ENCODE measurements around the gene C6orf89.

The C6orf89 gene

DNA sequence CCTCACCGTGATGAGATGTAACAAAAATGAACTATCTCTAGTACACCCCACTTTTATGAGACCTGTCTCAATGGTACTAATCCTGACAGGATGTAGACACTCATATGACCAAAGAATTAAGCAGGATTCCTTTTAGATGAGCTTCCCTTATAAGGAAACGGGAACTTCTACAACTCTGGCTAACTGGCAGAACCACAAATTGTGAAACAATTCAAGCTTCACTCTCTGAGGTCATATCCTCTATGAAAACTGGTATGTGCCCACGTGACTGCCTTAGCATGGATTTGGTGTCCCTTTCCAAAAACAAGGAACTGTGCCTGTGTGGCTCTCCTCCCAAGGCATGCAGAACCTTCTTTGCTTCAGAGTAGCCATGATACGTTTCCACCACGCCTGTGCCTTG lies 32.4 kb upstream of the C6orf89 start:
- DNase-seq = no peak

DNA sequence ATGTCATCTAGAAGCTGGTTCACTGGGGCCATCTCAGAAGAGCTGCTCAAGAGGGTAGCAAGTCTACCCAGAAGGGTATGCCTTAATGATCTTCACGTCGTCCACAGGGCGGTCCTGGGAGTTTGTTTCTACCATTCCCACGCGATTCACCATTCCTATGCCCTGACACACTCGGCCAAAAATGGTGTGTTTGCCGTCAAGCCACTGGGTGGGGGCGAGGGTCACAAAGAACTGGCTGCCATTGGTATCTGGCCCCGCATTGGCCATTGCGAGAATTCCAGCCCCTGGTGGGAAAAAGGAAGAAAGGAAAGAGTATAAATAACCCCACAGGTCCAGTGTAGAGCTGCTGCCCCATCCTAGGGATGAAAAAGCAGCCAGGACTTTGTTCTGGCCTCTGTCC lies 30.0 kb upstream of the C6orf89 start:
- no peak for DNase-seq

DNA sequence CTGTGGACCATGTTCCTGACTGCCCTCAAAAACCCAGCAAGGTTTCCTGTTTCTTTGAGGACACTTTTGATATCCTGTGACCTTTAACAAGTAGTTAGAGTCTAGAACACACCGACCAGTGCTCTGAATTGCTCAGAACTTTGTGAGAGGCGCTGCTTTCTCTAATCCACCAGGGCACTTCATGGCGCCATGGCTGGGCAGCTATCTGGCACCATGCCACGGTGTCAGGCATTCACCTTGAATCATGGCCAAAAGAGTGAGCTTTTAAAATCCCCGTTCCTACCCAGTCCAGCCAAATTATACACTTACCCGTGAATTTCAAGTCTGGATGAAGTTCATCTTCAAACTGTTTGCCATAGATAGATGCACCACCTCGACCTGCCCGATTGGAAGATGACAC lies 29.5 kb upstream of the C6orf89 start:
- no peak for DNase-seq

DNA sequence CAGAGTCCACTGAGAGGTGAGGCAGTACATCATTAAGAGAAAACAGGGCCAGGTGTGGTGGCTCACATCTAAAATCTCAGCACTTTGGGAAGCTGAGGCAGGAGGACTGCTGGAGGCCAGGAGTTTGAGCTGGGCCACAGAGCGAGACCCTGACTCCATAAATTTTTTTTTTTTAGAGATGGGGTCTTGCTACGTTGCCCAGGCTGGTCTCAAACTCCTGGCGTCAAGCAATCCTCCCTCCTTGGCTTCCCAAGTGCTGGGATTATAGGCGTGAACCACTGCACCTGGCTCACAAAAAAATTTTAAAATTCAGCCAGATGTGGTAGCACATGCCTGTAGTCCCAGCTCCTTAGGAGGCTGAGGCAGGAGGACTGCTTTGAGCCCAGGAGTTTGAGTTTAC lies 28.4 kb upstream of the C6orf89 start:
- DNase-seq = no peak

DNA sequence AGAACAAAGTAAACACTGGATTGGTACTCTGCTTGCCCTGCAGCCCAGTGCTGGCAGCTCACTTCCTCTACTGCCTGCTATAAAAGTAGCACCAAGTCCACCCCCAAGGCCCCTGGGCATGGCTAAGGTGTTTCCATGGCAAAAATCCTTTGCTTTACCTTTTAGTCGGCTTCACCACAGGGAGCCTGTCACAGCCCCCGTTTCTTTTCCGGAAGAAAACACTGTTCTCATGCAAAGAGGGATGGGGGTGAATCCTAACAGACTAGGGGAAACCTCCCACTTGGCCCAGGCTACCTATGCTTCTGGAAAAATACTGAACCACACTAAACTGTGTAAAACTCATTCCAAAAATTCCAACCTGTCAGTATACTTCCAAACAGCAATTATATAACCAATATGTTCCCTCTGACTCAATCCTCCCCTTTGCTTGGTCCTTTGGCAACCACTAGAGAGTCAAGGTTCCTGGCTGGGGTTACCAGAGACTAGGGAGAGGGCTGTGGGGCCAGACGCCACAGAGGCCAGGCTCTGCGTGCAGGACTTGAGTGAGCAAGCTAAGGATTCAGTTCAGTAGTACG lies 27.3 kb upstream of the C6orf89 start:
- no peak for DNase-seq

DNA sequence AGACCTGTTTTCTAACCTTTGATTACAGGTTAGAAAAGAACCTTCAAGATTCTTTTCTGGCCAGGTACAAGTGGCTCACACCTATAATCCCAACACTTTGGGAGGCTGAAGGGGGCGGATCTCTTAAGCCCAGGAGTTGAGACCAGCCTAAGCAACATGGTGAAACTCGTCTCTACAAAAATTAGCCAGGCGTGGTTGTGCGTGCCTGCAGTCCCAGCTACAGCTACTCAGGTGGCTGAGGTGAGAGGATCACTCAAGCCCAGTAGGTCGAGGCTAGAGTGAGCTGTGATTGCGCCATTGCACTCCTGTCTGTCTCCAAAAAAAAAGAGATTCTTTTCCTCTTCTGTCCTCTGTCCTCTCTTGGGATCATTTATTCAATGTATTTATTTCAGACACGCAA lies 25.6 kb upstream of the C6orf89 start:
- DNase-seq = no peak

DNA sequence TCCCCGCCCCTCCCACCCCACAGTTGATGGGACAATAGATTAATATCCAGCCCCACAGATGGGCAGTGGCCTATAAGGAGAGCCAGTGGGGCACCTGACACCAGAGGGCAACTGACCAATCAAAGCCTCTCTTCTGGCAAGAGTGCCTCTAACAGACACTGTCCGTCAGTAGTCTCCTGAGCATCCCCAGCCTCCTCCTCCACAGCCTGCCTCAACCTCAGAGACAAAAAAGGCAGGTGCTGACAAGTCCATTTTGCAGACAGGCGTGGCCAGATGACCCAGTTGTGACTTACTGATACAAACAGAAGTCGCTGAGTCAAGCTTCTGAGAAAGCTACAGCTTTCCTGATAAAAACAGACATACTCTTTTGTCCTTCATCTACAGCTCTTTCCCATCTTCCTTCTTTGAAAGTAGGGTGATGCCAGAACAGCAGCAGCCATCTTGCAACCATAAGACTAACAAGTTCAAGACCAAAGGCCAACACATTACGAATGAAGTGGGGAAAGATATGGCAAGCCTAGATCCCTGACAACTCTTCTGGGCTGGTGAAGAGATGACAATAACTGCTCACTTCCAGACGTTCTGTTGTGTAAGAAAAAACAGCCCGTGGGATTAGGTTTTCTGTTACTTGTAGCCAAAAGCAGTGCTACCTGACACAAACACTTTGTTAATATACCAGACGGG lies 23.4 kb upstream of the C6orf89 start:
- no peak for DNase-seq

DNA sequence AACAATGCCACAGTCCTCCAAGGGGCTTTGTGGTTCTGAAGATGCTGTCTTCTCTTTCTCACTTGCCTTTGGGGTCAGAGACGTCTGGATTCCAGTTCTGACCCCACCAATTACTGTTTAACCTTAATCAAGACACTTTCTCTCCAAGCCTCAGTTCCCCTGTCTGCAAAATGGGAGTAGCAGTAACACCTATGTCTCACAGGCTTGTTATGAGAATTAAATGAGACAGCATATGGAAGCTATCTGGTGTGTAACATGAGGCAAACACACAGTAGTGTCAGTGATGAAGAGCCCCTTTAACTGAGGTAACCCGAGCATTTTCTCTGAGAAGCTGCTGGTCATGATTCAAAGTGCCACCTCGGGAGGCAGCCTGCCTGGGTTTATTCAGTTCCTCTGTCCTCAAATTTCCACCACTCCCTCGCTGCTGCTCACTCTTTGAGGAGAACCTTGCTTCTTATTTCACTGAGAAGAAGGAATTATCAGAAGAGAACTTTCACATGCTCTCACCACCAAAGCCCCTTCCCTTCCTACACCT lies 22.8 kb upstream of the C6orf89 start:
- no peak for DNase-seq

DNA sequence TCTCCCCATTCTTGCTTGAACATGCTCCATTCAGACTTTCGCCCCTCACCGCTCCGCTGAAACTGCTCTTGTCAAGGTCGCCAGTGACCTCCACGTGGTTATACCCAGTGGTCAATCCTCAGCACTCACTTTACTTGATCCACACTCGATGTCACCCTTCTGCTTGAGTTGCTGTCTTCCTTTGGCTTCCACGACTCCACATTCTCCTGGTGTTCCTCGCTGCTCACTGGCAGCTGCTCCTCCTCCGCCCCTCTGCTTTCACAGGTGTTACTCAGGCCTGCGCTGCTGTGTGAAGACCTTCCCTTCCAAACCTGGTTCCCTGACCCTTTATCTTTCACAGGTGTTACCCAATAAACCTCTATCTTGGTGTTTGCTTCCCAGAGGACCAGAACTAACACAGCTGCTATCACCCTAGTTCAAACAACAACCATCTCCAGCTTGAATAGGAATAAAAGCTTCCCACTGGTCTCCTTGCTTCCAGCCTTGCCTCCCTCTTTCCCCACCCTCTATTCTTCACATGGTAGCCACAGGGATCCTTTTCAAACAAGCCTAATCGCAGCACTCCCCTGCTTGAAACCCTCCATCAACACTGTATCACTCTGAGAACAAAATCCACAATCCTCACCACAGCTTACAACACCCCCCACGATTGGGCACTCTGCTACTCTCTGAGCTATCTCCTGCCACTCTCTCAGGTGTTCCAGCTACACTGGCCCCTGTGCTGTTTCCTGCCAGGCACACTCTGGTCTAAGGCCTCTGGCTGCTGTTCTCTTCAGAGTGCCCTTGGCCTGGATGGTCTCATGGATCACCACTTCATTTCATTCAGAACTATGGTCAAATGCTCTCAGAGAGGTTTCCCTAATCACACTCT lies 21.8 kb upstream of the C6orf89 start:
- DNase-seq = no peak

DNA sequence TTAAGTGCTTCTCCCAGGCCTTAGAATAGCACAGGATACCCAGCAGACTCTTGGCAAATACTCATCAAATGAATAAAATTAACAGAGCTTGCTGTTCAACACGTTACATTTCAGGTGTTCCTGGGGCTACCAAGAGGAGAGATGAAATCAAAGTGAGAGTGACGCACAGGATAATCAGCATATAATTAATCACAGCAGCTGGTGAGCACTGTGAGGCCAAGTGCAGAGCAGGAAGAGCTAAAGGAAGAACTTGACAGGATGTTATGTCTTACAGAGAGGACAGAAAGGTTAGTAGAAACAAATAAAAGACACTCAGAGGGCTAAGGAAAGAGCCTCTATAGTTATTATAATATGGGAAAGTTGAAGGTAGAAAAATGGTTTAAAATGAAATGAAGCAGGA lies 19.9 kb upstream of the C6orf89 start:
- no peak for DNase-seq

DNA sequence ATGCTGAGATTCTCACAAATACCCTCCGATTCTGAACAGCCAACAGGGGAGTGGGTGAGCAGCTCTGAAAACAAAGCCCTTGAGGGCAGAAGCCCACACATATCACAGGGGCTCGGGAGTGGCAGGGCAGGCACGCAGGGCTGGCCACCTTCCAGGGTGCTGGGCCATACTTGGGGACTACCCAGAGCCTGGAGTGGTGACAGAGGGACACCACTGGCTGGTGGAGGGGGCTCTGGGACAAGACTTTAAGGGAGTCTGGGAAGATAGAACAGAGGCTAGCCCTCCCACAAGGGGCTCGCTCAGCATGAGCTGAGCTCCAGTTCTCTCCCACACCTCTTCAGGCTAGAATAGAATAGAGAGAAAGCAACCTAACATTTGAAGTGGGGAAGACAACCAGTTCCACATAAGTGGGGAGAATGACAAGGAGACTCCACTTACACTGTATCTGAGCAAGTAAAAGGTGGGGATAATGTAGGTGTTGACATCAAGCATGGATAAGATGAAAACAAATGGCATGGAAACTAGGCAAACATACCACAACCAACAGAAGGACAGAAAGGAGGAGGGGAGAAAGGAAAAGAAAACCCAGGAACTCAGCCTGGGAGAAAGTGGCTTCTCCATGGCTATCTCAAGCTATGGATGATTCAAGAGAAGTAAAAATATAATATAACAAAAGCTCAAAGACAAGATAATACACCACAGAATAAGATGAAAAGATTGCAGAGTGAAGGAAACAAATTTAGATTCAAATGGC lies 18.1 kb upstream of the C6orf89 start:
- DNase-seq = no peak

DNA sequence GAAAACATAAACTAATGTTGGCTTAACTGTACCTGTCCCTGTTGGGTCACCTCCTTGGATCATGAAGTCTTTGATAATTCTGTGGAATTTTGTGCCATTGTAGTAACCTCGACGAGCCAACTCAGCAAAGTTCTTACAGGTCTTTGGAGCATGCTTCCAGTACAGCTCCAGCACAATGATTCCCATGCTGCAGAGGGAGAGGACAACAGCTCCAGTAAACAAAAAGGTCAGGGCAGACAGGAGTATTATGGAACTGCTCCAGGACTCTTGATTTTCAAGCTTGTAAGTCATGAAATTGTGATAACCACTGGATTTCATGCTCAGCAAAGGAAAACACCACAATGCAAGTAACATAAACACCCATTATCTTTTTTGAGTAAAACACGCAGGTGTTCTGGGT lies 14.1 kb upstream of the C6orf89 start:
- no peak for DNase-seq

DNA sequence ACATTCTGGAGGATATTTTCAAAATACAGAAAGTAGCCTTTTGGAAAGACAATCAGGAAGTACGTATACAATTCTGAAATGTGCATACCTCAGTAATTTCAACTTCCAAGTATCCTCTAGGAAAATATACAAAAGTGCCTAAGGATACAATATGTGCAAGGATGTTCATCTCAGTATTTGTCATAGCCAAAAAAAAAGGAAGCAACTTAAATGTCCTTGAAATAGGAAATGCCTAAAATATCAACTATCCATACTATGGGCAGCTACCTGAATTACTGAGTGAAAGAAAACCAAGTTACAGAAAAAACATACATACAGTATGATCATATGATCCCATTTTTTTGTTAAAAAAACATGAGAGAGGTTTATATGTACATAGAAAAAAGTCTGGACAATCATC lies 12.6 kb upstream of the C6orf89 start:
- DNase-seq = no peak

DNA sequence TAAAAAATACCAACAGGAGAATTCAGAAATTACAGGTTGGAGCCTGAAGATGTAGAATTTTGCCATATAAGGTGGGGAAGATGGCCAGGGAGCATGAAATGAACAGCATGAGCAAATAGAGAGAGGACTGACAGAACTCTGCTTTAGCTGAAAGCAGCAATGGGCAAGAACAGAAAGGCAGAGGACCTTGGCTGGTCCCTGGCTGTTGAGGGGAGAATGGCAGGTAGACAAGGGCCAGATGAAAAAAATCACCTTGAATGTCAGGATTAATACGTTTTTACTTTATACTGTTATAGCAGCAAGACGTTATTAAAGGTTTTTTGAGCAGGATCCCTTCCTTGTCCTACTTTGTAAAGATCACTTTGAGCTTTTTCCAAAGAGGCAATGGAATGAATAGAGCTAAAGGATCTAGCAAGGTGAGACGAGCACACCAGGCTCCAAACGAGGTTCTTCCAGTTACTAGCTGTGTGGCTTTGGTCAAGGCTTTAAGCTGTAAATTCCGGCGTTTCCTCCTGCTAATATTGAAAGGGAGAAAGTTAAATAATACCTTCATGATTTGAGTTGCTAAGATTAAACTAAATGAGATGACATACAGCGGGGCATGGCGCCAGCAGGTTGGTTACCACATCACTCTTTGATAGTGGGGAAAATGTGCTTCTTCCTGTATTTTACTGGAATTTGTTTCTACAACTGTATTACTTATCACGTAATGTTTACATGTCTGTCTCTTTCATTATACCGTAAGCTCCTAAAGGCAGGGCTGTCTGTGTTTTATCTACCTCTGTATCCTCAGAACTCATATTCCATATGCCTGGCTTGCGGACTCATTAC lies 11.9 kb upstream of the C6orf89 start:
- DNase-seq = peak; percentile 42

DNA sequence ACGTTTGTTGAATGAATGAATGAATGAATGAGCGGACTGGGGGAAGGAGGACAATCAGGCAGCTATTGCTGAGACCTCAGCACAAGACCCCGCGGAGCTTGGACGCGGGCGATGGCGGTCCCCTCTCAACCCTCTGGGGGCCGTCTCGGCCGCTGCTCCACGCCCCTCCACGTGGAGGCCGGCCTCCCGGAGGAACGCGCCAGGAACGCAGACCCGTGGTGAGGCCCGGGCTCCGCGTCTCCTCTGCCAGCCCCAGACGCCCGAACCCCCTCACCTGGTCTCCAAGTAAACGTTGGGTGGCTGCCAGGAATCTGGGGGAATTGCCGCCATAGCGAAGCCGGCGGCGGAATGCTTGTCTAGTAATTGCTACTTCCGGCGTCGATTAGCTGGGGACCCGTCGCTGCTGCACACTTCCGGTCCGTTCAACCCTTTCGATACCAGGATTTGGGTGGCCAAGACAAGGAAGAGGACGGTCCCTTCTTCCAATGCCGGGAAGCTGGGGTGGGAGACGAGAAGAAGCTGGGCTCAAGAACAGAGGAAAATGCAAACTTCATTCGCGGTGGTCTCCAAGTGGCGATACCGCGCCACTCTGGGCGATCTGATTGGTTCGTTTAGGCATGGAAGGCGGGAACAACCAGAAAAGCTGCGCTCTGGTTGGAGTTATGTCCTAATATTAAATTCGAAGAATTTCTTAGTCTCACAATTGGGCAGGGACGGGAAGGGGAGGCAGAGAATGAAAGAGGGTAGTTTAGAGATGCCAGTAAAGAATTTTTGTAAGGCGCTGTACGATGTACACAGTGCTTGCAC lies 11.1 kb upstream of the C6orf89 start, which contains the start of gene PPIL1:
Gene PPIL1 (minus strand): TSS at position 361 of the 807 bp plus-strand sequence. CDS start 31 bp downstream, at position 330.
- DNase-seq = peak; percentile 96

DNA sequence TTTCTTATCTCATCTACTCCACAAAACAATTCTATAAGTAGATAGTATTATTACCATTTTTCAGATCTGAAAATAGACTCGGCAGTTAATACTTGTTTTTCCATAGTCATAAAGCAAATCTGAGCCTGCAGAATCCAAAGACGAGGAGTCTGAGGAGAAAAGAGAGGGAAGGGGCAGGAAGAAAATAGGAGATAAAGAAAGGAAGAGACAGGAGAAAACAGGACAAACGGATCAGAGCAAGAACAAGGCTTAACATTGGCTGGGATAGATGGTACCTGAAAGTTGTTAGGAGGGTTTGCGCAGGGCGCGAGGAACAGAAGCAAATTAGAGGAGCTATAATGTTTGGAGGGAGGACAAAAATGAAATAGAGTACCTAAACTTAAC lies 10.5 kb upstream of the C6orf89 start:
- no peak for DNase-seq

DNA sequence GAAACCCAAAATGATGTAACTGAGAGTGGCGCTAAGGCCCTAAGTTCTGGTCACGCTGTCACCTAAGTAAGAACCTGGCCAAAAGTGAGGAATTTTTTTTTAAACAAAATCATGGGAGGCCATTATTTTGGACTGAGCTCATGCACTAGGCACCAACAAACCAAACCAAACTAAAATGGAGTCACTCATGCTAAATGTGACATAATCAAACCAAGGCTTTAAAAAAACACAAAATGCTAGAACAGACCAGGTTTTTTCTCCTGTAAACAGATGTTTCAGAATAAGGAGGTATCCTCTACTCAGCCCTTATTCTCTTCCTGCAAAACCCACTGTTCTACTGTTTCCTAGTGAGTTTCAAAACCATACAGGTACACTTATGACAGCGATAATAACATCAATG lies 1.1 kb upstream of the C6orf89 start:
- DNase-seq = no peak

DNA sequence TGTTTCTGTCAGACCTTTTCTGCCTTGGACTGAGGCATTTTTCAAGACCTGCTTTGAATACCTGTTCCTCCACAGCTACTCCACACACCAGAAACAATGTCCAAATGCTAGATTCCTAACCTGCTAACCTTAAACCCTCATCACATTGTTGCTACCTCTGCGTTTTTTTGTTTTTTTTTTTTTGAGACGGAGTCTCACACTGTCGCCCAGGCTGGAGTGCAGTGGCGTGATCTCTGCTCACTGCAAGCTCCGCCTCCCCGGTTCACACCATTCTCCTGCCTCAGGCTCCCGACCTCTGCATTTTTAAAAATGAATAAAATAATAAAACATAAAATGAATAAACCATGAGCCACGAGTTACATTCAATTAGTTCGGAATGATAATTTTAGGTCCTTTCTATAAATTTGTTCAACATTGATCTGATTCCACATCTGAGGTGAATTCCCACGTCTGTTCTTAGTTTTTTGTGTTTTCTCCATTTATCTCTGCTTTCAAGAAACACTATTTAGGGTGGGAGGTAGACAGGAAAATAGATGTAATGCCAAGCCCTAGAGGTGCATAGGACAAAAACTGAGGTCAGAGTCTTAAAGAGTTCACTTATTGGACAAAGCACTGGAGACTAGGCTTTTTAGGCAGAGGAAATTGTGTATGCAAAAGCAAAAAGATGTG lies 1.3 kb downstream of the C6orf89 start:
- DNase-seq = no peak

DNA sequence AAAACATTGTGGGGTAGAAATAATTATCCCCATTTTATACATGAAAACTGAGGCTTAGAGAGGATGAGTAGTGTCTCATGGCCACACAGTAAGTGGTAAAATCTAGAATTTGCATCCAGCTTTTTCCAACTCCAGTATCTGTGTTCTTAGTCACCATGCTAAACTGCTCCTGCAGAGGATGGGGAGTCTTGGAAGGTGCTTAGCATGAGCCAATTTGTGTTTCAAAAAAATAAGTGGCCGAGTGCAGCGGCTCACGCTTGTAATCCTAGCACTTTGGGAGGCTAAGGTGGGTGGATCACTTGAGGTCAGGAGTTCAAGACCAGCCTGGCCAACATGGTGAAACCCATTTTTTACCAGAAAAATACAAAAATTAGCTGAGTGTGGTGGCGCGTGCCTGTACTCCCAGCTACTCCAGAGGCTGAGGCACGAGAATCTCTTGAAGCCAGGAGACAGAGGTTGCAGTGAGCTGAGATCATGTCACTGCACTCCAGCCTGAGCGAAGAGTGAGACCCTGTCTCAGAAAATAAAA lies 2.4 kb downstream of the C6orf89 start:
- no peak for DNase-seq

Measured in NCI-H1092 treated with DMSO at 0.1 percent for 48 hours (cell line).